KG1 (cell line): ENCODE measurements around the gene QSER1.
A peak's percentile ranks its signal among the peaks of the same experiment; 100 is the strongest.
"Not testable (repeated sequence)": the region's sequence is repeated elsewhere in the genome, so short reads cannot be mapped to it uniquely, and the experiment has no call there.

Source experiments
- DNase-seq: peaks from one replicate; lab custom pipeline; 2025; lab: John Stamatoyannopoulos, UW

The QSER1 gene

DNA sequence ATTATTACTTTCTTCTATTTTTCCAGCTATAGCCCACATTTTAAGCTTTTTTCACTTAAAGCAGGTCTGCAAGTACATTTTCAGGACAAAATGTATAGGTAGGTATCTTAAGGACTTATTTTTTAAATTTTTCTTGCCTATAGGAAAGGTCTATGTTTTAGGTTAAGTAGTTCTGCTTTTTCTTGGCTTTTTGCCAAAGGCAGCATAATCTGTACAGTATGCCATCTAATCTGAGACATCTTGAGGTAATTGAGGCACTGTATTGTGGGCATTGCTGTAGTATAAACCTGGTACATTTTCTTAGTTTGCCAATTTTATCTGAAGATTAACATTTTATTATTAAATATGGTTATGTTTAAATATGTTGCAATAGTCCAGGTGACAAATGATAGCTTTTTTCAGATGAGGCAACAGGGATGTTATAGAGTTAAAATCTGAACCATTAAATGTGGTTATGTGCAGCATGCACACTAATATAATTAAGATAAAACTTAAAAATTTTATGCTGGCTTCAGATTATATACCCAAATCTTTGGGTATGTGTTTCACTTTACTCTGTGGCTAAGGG, 42.9 kb downstream of the QSER1 start:
- DNase-seq = no peak

- not testable (repeated sequence) for DNase-seq
Observed at GRCh38 chr11:32936178-32936577, 43.6 kb downstream of the QSER1 start.

- not testable (repeated sequence) for DNase-seq
Observed at GRCh38 chr11:32937283-32937682, 44.7 kb downstream of the QSER1 start.

DNA sequence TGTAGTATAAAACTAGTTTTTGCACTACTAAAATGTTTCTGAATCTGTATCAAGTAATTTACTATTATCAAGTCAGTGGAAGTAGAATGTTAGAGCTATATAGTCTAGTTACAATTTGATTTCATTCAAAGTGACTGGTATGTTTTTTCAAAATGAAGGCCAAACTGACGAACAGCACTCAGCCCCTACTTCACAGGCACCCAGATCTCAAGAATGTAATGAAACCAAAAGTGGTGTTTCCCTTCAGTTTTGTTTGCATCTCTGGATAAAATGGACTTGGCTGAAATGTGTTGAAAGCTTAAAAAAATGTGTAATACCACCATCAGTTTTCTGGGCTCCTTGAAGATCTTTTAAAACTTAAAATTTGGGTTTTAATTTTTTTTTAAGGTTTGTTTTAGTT, 46.4 kb downstream of the QSER1 start:
- no peak for DNase-seq

DNA sequence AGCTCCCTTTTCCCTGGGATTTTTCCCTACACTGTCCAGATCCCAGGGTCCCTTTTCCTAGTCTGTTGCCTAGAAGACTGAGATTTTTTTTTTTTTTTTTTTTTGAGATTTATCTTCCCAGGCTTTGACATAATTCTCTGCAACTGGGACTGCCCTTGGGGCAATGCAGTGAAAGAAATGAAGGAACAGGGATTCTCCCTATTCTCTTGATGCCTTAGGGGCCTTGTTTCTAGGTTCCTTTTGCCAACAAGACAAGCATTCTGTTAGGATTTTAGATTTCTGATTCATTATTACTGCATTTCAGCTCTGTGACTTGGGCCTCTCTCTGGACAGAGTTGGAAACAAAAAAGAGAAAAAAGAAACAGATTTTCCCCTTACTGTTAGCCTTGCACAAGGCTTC, 47.3 kb downstream of the QSER1 start:
- DNase-seq = no peak

DNA sequence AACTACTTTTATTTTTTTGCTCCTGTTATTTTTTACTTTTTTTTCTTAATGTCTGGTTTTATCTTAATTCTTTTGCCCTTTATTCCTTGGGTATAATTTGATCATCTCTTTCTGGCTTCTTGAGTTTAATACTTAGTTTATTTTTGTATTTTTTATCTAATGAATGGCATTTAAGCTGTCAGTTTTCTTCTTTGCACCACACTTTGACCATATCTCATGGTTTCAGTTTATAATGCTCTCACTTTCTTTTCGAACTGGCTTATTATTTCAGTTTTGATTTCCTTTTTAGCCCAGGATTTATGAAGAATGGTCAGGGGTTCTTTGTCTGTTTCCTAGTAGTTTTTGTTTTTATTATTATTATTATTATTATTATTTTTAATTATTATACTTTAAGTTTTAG, 48.3 kb downstream of the QSER1 start:
- no peak for DNase-seq

GRCh38 chr11:32947978-32948377, 55.4 kb downstream of the QSER1 start:
- no peak for DNase-seq

DNA sequence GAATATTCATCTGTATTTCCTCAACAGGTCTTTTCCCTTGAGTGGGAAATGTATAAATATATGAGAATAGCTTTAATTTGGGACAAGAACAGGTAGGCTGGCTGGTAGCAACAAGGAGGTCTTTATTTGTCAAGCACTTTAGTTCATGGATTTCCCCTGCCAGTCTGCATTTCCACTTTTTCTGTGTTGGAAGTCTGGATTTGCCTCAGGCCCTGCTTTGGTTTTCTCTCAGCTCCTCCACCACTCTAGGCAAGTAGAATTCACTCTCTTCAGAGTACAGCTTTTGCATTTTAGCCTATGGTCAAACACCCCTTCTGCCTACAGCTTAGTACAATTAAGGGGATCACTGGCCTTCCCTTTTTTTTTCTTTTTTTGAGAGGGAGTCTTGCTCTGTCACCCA, 57.1 kb downstream of the QSER1 start:
- DNase-seq = no peak

DNA sequence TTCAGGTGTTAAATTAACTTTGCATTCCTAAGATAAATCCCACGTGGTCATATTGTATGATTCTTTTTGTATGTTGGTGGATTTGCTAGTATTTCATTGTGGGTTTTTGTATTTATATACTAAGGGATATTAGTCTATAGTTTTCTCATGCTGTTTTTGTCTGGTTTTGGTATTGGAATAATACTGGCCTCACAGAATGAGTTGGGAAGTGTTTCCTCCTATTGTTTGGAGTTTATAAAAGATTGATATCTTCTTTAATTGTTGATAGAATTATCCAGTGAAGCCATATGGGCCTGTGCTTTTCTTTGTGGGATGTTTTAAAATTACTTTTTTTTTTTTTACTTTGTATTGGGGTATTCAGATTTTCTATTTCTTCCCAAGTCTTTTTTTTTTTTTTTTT, 59.8 kb downstream of the QSER1 start:
- DNase-seq = no peak

GRCh38 chr11:32953700-32954099, 61.1 kb downstream of the QSER1 start:
- no peak for DNase-seq

GRCh38 chr11:32960553-32961164, 68.0 kb downstream of the QSER1 start:
- DNase-seq = peak; percentile 8

GRCh38 chr11:32962016-32962415, 69.4 kb downstream of the QSER1 start:
- DNase-seq = no peak

DNA sequence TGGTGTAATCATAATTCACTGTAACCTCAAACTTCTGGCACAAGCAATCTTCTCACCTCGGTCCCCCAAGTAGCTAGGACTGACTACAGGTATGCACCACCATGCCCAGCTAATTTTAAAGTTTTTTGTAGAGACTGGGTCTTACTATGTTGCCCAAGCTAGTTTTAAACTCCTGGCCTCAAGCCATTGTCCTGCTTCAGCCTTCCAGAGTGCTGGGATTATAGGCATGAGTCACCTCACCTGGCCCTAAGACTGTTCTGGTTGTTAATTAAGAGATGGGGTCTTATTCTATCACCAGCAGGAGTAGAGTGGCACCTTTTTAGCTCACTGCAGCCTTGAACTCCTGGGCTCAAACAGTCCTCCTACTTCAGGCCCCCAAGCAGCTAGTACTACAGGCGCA, 71.1 kb downstream of the QSER1 start:
- no peak for DNase-seq

DNA sequence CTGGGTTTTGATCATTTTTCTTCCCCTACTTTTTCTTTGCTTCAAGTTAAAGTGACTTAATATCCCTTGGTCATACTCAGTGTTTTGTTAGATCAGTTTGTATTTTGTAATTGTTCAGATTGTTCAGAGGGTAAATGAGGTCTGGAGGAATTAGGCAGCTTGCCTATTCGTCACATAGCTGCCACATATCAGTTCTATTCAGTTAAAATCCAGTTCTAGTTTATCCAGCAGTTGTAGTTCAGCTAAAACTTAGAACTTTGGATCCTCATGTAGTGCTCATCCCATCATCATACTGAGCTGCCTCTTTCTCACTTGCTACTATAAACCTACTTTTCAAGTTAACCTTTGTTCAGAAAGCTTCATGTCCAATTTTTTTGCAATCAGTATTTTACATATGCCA, 75.9 kb downstream of the QSER1 start:
- no peak for DNase-seq

DNA sequence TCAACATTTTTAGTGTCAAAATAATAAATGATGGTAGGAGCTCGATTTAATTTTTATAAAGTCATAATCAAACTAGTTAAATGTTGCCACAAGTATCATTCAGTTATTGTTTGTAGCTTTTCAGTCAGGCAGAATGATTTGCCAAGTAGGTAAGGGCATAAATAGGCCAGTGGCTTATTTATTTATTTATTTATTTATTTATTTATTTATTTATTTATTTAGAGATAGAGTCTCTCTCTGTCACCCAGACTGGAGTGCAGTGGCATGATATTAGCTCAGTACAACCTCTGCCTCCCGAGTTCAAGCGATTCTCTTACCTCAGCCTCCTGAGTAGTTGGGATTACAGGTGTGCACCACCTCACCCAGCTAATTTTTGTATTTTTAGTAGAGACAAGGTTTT, 79.6 kb downstream of the QSER1 start:
- DNase-seq = not testable (repeated sequence)

DNA sequence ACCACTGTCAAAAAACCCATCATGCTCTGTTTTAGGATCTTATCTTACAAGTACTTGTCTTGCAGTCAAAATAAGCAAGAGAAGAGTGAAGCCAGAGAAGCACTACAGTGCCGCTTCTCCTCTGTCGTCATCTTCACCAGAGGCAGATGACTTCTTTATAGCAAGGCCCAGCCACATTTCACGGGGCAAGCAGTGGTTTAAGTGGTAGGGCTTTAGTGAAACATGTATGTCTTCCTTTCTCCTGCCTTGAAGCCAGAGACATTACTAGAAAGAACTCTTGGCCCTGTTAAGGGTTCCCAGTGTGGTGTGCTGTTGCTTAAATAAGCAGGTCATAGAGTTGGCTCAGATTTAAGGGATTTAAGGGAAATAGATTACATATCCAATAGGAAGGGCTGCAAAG, 80.2 kb downstream of the QSER1 start:
- no peak for DNase-seq

- no peak for DNase-seq
Observed at GRCh38 chr11:32982626-32983025, 90.0 kb downstream of the QSER1 start.

DNA sequence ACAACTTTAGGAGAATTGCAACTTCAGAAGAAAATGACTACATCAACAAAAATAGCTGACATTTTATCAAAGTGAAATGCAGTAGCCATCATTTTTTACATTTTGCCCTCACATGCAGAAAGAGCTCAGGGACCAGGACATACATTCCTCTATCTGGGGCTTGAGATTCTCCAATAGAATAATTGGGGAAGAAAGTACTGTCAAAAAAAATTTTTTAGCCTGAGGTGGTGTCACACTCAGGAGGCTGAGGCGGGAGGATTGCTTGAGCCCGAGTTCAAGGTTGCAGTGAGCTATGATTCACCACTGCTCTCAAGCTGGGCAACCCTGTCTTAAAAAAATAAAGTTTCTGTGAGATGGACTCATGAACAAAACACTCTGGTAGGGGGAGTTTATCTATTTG, 90.9 kb downstream of the QSER1 start:
- no peak for DNase-seq

DNA sequence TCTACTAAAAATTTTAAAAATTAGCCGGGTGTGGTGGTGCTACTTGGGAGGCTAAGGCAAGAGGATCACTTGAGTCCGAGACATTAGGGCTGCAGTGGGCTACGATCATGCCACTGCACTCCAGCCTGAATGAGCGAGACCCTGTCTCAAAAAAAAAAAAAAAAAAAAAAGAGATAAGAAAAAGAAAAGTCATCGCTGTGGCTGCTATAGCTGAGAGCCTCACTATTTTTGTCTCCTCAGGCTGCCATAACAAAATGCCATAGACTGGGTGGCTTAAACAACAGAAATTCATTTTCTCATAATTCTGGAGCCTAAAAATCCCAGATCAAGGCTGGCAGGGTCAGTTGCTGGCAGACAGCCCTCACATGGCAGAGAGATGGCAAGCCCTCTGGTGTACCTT, 93.0 kb downstream of the QSER1 start:
- DNase-seq = no peak

DNA sequence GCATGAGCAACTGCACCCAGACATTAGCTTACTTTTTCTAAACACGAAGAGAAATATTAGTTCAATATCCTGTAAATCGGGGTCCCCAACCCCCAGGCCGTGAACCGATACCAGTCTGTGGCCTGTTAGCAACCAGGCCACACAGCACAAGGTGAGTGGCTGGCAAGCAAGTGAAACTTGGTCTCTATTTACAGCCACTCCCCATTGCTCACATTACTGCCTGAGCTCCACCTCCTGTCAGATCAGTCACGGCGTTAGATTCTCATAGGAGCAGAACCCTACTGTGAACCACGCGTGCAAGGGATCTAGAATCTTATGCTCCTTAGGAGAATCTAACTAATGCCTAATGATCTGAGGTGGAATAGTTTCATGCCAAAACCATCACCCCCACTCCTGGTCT, 95.2 kb downstream of the QSER1 start:
- DNase-seq = no peak

- no peak for DNase-seq
Observed at GRCh38 chr11:32990481-32990880, 97.9 kb downstream of the QSER1 start.

GRCh38 chr11:32991427-32991826, 98.8 kb downstream of the QSER1 start:
- no peak for DNase-seq

DNA sequence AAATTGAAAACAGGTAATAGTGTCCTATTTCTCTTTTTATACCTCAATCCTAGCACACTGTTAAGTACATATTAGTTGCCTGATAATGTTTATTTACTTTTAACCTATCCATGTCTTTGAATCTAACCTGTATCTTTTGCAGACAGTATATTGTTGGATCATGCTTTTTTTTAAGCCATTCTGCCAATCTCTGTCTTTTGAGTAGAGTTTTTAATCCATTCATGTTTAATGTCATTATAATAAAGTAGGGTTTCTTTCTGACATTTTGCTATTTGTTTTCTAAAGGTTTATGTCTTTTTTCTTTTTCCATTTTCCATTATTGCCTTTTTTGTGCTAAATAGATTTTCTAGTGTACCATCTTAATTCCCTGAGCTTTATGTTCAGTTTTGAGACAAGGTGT, 99.3 kb downstream of the QSER1 start:
- no peak for DNase-seq

DNA sequence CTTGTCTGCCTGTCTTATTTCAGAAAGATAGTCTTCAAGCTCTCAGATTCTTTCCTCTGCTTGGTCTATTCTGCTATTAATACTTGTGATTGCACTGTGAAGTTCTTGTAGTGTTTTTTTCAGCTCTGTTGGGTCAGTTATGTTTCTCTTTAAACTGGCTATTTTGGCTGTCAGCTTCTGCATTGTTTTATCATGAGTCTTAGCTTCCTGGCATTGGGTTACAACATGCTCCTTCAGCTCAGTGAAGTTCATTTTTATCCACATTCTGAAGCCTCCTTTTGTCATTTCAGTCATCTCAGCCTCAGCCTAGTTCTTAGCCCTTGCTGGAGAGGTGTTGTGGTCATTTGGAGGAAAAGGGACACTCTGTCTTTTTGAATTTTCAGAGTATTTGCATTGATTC, 107.6 kb downstream of the QSER1 start:
- DNase-seq = no peak
